HEK293T (cell line): Measurements from ENCODE around the gene KDELR3.

Experiments used
- CTCF ChIA-PET: fragments of 350-600 bp; formaldehyde crosslinking; extraction: SDS; loops from one replicate; lab custom pipeline; 2021; ENCODE audit warnings: antibody characterized with exemption, inconsistent platforms; lab: Yijun Ruan, JAX
- POLR2A ChIA-PET: fragments of 350-600 bp; formaldehyde crosslinking; extraction: SDS; loops from one replicate; lab custom pipeline; 2020; ENCODE audit warnings: antibody characterized with exemption, inconsistent platforms; lab: Yijun Ruan, JAX
- DNase-seq: peaks from one replicate; pipeline ENCODE4 v3.0.0; 2012; ENCODE audit warnings: mixed read lengths; ENCODE audit errors: extremely low spot score
- ARNT ChIP-seq: fragments of 450-650 bp; IDR thresholded peaks from 2 replicates; pipeline ENCODE4 v1.6.1; 2017; ENCODE audit warnings: mild to moderate bottlenecking
- BHLHE40 ChIP-seq: fragments of 450-650 bp; IDR thresholded peaks from 2 replicates; pipeline ENCODE4 v1.6.1; 2016; ENCODE audit warnings: mild to moderate bottlenecking, moderate library complexity, borderline replicate concordance
- CTBP1 ChIP-seq: fragments of 450-650 bp; IDR thresholded peaks from 2 replicates; pipeline ENCODE4 v1.6.1; 2016; ENCODE audit warnings: borderline replicate concordance
- ELF4 ChIP-seq: fragments of 450-650 bp; IDR thresholded peaks from 2 replicates; pipeline ENCODE4 v1.6.1; 2017; ENCODE audit warnings: antibody characterized with exemption
- FOXA1 ChIP-seq: fragments of 450-650 bp; IDR thresholded peaks from 2 replicates; pipeline ENCODE4 v1.6.1; 2016; ENCODE audit warnings: mild to moderate bottlenecking
- FOXK2 ChIP-seq: fragments of 450-650 bp; IDR thresholded peaks from 2 replicates; pipeline ENCODE4 v1.6.1; 2016; ENCODE audit warnings: mild to moderate bottlenecking
- FOXM1 ChIP-seq: fragments of 450-650 bp; IDR thresholded peaks from 2 replicates; pipeline ENCODE4 v1.6.1; 2017; ENCODE audit warnings: mild to moderate bottlenecking, borderline replicate concordance
- HDGF ChIP-seq: fragments of 450-650 bp; IDR thresholded peaks from 2 replicates; pipeline ENCODE4 v1.6.1; 2017; ENCODE audit warnings: antibody characterized with exemption, borderline replicate concordance
- L3MBTL2 ChIP-seq: fragments of 450-650 bp; conservative IDR thresholded peaks from 2 replicates; pipeline ENCODE4 v1.6.1; 2016; ENCODE audit warnings: mild to moderate bottlenecking
- LEF1 ChIP-seq: fragments of 450-650 bp; IDR thresholded peaks from 2 replicates; pipeline ENCODE4 v1.6.1; 2017; ENCODE audit warnings: mild to moderate bottlenecking, borderline replicate concordance
- NFRKB ChIP-seq: fragments of 450-650 bp; IDR thresholded peaks from 2 replicates; pipeline ENCODE4 v1.6.1; 2016; ENCODE audit warnings: mild to moderate bottlenecking, moderate library complexity
- PKNOX1 ChIP-seq: fragments of 450-650 bp; IDR thresholded peaks from 2 replicates; pipeline ENCODE4 v1.6.1; 2016
- SP1 ChIP-seq: fragments of 450-650 bp; IDR thresholded peaks from 2 replicates; pipeline ENCODE4 v1.6.1; 2017
- SUZ12 ChIP-seq: fragments of 450-650 bp; IDR thresholded peaks from 2 replicates; pipeline ENCODE4 v1.6.1; 2016; ENCODE audit warnings: mild to moderate bottlenecking
- TARDBP ChIP-seq: fragments of 450-650 bp; IDR thresholded peaks from 2 replicates; pipeline ENCODE4 v1.6.1; 2016
- ZNF384 ChIP-seq: fragments of 450-650 bp; IDR thresholded peaks from 2 replicates; pipeline ENCODE4 v1.6.1; 2016

Gene KDELR3

GRCh38 chr22:38523479-38523878 lies 55.6 kb downstream of the KDELR3 start:
- ChIA-PET POLR2A (interaction anchor here (0.9 to 1.6 kb wide), 6 partner anchors 8 to 996 kb away, joined by 3 to 5 read pairs (median 4); partner anchors contain the start of genes ATF4 and DMC1), CTCF (interaction anchor here (0.6 to 1.0 kb wide), 2 partner anchors 11 to 261 kb away, joined by 3 read pairs; no protein-coding TSS in a partner anchor)
- no peak for DNase-seq
- TF ChIP-seq L3MBTL2 (no peak), SUZ12 (no peak), TARDBP (no peak), LEF1 (no peak), ELF4 (no peak), FOXM1 (no peak), ZNF384 (no peak), HDGF (no peak), ARNT (no peak), FOXA1 (no peak), BHLHE40 (no peak), NFRKB (no peak), SP1 (no peak)

- ChIA-PET POLR2A (no interaction called here), CTCF (interaction anchor here (1.0 kb wide), 1 partner anchor 12 kb away, joined by 3 read pairs; no protein-coding TSS in a partner anchor)
- DNase-seq, result no peak
- TF ChIP-seq LEF1 (no peak), SP1 (no peak), ZNF384 (no peak), L3MBTL2 (no peak), TARDBP (no peak), FOXM1 (no peak), HDGF (no peak), FOXK2 (no peak), PKNOX1 (no peak), CTBP1 (no peak), SUZ12 (no peak), BHLHE40 (no peak)
Observed at GRCh38 chr22:38524429-38524828, 56.5 kb downstream of the KDELR3 start.

GRCh38 chr22:38531251-38531938 lies 63.5 kb downstream of the KDELR3 start:
- CTCF ChIA-PET, result interaction anchor here (0.6 kb wide), 1 partner anchor 40 kb away, joined by 3 read pairs; no protein-coding TSS in a partner anchor
- POLR2A ChIA-PET, result interaction anchor here (0.7 to 0.8 kb wide), 2 partner anchors 9 to 36 kb away, joined by 3 to 4 read pairs; no protein-coding TSS in a partner anchor
- TF ChIP-seq LEF1 (no peak), HDGF (no peak), PKNOX1 (no peak), FOXM1 (no peak), SUZ12 (no peak), CTBP1 (no peak), ZNF384 (no peak), BHLHE40 (no peak), FOXA1 (no peak), SP1 (no peak), TARDBP (no peak), L3MBTL2 (no peak), NFRKB (no peak), FOXK2 (no peak), ARNT (no peak), ELF4 (no peak)
- DNase-seq, result no peak
